BE2C (cell line): ENCODE data around the gene ZNF423.

Experiments used
- DNase-seq: peaks from one replicate; pipeline ENCODE4 v3.0.0-alpha.2; 2020
- H3K27me3 ChIP-seq: fragments of 250-450 bp; sonication (Bioruptor Pico); 2 replicates; pipeline ENCODE4 v1.5.1; 2020; ENCODE audit warnings: mild to moderate bottlenecking
- H3K36me3 ChIP-seq: fragments of 250-450 bp; sonication (Bioruptor Pico); 2 replicates; pipeline ENCODE4 v1.5.1; 2020; ENCODE audit warnings: mild to moderate bottlenecking
- H3K4me1 ChIP-seq: fragments of 250-450 bp; sonication (Bioruptor Pico); 2 replicates; pipeline ENCODE4 v1.5.1; 2020
- H3K4me3 ChIP-seq: 2 replicates; pipeline ENCODE4 v1.5.1; 2011; ENCODE audit warnings: low read depth, low read length
- H3K9me3 ChIP-seq: fragments of 250-450 bp; sonication (Bioruptor Pico); 2 replicates; pipeline ENCODE4 v1.5.1; 2020
- CTCF ChIP-seq: IDR thresholded peaks from 2 replicates; pipeline ENCODE4 v1.5.1; 2012; ENCODE audit warnings: mild to moderate bottlenecking, low read depth, low read length

The ZNF423 gene

GRCh38 chr16:49462362-49462988, 393.4 kb downstream of the ZNF423 start:
- TF ChIP-seq CTCF: no peak
- H3K4me3 ChIP-seq: no peak overlapping the region
- H3K4me1 ChIP-seq: no peaks in the 10 kb centered on the region
- no peaks in the 10 kb centered on the region for H3K9me3 ChIP-seq
- no peaks in the 10 kb centered on the region for H3K36me3 ChIP-seq
- H3K27me3 ChIP-seq: no peaks in the 10 kb centered on the region
- DNase-seq: no peak

- H3K36me3 ChIP-seq: no peaks in the 10 kb centered on the region
- no peak for DNase-seq
- H3K27me3 ChIP-seq: no peaks in the 10 kb centered on the region
- no peaks in the 10 kb centered on the region for H3K9me3 ChIP-seq
- TF ChIP-seq CTCF: no peak
- no peaks in the 10 kb centered on the region for H3K4me1 ChIP-seq
- H3K4me3 ChIP-seq: no peak overlapping the region
These were observed 394.4 kb downstream of the ZNF423 start for GRCh38 chr16:49461517-49461951.

GRCh38 chr16:49460786-49461470, 395.0 kb downstream of the ZNF423 start:
- H3K4me3 ChIP-seq: no peak overlapping the region
- H3K9me3 ChIP-seq: no peaks in the 10 kb centered on the region
- H3K36me3 ChIP-seq: no peaks in the 10 kb centered on the region
- TF ChIP-seq CTCF: no peak
- no peaks in the 10 kb centered on the region for H3K4me1 ChIP-seq
- no peaks in the 10 kb centered on the region for H3K27me3 ChIP-seq
- DNase-seq: no peak

- H3K4me1 ChIP-seq: no peaks in the 10 kb centered on the region
- no peak for DNase-seq
- H3K27me3 ChIP-seq: no peaks in the 10 kb centered on the region
- H3K4me3 ChIP-seq: no peak overlapping the region
- H3K9me3 ChIP-seq: no peaks in the 10 kb centered on the region
- no peaks in the 10 kb centered on the region for H3K36me3 ChIP-seq
- no peak for TF ChIP-seq CTCF
These were observed 395.8 kb downstream of the ZNF423 start for GRCh38 chr16:49459953-49460735.

- H3K4me3 ChIP-seq: no peak overlapping the region
- H3K4me1 ChIP-seq: no peaks in the 10 kb centered on the region
- no peaks in the 10 kb centered on the region for H3K27me3 ChIP-seq
- peaks cover 2% of the 10 kb centered on the region; the same call in 1 of the 2 replicates for H3K9me3 ChIP-seq
- H3K36me3 ChIP-seq: no peaks in the 10 kb centered on the region
- DNase-seq: no peak
- TF ChIP-seq CTCF: no peak
These were observed 397.1 kb downstream of the ZNF423 start for GRCh38 chr16:49458656-49459445.
